ENCODE data around the gene S100B.
A peak's percentile ranks its signal among the peaks of the same experiment; 100 is the strongest.

S100B gene

DNA sequence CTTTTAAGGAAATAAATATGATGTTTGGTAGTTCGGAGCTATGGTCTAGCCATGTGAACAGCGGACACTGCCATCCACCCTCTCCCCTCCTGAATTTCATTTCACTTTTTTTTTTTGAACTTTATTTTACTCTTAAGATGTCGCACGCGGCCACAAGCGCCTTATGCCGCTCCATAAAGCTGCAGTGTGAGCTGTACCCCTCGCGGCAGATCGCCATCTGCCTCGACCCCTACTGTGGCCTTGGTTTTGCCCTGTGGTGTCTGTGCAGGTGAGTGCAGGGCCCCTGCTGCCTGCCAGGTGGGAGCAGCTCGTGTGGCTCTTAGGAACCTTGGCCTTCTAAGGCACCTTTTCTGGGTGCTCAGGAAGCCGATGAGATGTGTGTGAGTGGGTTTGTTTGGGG, 48.1 kb downstream of the S100B start:
- Histone ChIP-seq H3K4me3 (ENCODE audit: insufficient read depth, low read depth, low read length, poor library complexity, severe bottlenecking) (no peak overlapping the region), H3K4me1 (ENCODE audit: control insufficient read depth, insufficient read depth, low read length, poor library complexity, severe bottlenecking) (peaks cover 60% of the 10 kb centered on the region), H3K27ac (ENCODE audit: insufficient read depth, low read length, poor library complexity, severe bottlenecking) (no peak overlapping the region), H3K9me3 (ENCODE audit: control insufficient read depth, low read length) (no peaks in the 10 kb centered on the region), H3K27me3 (replicated peaks; ENCODE audit: control insufficient read depth, insufficient read depth, low read length, poor library complexity, severe bottlenecking) (no peaks in the 10 kb centered on the region), H3K36me3 (ENCODE audit: control insufficient read depth, insufficient read depth, low read length) (peaks cover 14% of the 10 kb centered on the region)
- DNase-seq: no peak

DNA sequence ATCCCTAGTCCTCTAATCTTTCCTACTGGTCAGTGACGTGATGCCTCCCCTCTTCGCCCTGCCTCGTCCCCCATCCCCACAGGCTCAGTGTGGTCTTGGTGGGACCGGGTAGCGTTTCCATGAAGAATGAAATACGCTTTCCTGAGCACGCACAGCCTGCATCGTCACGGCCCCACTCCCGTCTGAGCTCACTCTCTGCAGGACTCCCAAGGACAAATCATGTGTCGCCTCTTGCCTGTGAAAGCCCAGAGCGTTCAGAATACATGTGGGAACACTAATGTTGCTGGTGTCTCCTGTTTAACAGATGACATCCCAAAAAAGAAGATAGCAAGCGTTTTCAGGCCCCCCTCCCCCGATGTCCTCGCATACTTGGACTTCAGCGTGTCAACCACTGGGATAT, 49.2 kb downstream of the S100B start:
- H3K27ac ChIP-seq (ENCODE audit: insufficient read depth, low read length, poor library complexity, severe bottlenecking): no peak overlapping the region
- H3K36me3 ChIP-seq (ENCODE audit: control insufficient read depth, insufficient read depth, low read length): peaks cover 9% of the 10 kb centered on the region
- peaks cover 60% of the 10 kb centered on the region for H3K4me1 ChIP-seq (ENCODE audit: control insufficient read depth, insufficient read depth, low read length, poor library complexity, severe bottlenecking)

DNA sequence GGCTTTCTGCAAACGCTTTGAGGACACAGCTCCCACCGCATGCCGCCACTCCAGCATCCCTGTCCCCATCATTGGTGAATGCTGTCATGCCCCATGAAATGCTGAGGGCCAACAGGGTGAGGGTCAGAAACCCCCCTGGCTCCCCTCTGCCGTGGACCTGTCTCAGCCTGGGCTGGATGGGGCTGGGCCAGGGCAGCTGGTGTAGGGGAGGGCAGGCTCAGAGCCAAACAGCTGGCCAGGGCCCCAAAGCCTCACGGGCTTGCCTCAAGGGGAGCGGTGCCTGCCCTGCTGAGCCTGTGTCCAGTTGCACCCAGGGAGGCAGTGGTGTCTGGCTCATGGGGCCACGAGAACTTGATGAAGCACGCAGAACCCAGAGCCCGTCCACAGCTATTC, 49.7 kb downstream of the S100B start:
- H3K27me3 ChIP-seq (replicated peaks; ENCODE audit: control insufficient read depth, insufficient read depth, low read length, poor library complexity, severe bottlenecking): no peaks in the 10 kb centered on the region
- no peak overlapping the region for H3K27ac ChIP-seq (ENCODE audit: insufficient read depth, low read length, poor library complexity, severe bottlenecking)
- H3K4me3 ChIP-seq (ENCODE audit: insufficient read depth, low read depth, low read length, poor library complexity, severe bottlenecking): no peak overlapping the region
- H3K36me3 ChIP-seq (ENCODE audit: control insufficient read depth, insufficient read depth, low read length): peaks cover 9% of the 10 kb centered on the region
- no peak for DNase-seq
- no peaks in the 10 kb centered on the region for H3K9me3 ChIP-seq (ENCODE audit: control insufficient read depth, low read length)
- peaks cover 60% of the 10 kb centered on the region for H3K4me1 ChIP-seq (ENCODE audit: control insufficient read depth, insufficient read depth, low read length, poor library complexity, severe bottlenecking)

More for the DNA sequence above, 49.2 kb downstream of the S100B start:
- H3K4me3 ChIP-seq (ENCODE audit: insufficient read depth, low read depth, low read length, poor library complexity, severe bottlenecking): no peak overlapping the region
- H3K27me3 ChIP-seq (replicated peaks; ENCODE audit: control insufficient read depth, insufficient read depth, low read length, poor library complexity, severe bottlenecking): no peaks in the 10 kb centered on the region
- H3K9me3 ChIP-seq (ENCODE audit: control insufficient read depth, low read length): no peaks in the 10 kb centered on the region
- no peak for DNase-seq

DNA sequence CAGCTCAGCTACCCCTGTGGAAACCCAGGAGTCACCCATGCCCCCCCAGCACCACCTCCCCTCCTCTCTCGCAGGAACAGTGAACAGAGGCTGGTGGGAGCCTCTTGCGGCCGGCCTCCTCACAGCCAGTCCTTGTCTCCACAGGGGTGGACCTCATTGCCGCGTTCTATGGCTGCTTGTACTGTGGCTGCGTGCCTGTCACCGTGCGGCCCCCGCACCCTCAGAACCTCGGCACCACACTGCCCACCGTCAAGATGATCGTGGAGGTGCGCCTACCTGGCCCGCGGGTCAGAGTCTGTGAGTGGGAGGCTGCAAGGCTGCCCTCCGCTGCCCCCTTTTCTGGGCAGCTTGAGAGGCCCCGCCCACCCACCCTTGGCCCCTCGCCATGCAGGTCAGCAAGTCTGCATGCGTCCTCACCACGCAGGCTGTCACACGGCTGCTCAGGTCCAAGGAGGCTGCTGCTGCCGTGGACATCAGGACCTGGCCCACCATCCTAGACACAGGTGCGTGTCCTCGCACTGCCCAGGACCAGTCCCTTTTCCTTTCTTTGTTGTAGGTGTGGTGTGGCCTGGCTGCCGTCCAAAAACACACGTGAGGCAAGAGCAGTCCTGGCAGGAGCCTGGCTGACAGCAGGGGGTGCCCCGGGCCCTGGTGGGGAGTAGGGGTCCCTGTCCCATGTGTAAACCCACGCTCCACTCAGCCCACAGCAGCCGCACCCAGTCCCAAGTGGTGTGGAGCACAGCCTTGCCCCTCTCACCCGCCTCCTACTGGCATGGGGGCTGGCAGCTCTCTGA, 50.3 kb downstream of the S100B start:
- no peaks in the 10 kb centered on the region for H3K27me3 ChIP-seq (replicated peaks; ENCODE audit: control insufficient read depth, insufficient read depth, low read length, poor library complexity, severe bottlenecking)
- DNase-seq: no peak
- peaks cover 60% of the 10 kb centered on the region for H3K4me1 ChIP-seq (ENCODE audit: control insufficient read depth, insufficient read depth, low read length, poor library complexity, severe bottlenecking)
- H3K9me3 ChIP-seq (ENCODE audit: control insufficient read depth, low read length): no peaks in the 10 kb centered on the region
- peaks cover 9% of the 10 kb centered on the region for H3K36me3 ChIP-seq (ENCODE audit: control insufficient read depth, insufficient read depth, low read length)
- H3K4me3 ChIP-seq (ENCODE audit: insufficient read depth, low read depth, low read length, poor library complexity, severe bottlenecking): no peak overlapping the region
- H3K27ac ChIP-seq (ENCODE audit: insufficient read depth, low read length, poor library complexity, severe bottlenecking): no peak overlapping the region

DNA sequence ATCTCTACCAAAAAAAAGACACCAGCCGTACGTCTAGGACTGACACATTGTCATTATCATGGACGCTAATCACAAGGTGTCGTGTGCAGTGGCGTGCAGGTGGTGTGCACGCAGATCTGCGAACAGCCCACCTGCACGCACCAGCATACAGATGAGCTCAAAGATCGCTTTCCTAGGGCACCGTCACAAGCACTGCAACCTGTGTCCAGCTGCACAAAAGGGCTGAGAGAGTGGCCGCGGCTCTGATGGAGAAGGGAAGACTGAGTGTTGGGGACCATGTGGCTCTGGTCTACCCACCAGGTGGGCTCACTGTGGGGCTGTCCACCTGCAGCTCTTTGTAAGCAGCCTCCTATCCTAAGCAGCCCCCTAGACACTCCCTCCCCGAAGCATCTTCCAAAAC, 50.9 kb downstream of the S100B start:
- no peaks in the 10 kb centered on the region for H3K27me3 ChIP-seq (replicated peaks; ENCODE audit: control insufficient read depth, insufficient read depth, low read length, poor library complexity, severe bottlenecking)
- H3K4me3 ChIP-seq (ENCODE audit: insufficient read depth, low read depth, low read length, poor library complexity, severe bottlenecking): no peak overlapping the region
- DNase-seq: no peak
- no peaks in the 10 kb centered on the region for H3K9me3 ChIP-seq (ENCODE audit: control insufficient read depth, low read length)
- peaks cover 56% of the 10 kb centered on the region for H3K4me1 ChIP-seq (ENCODE audit: control insufficient read depth, insufficient read depth, low read length, poor library complexity, severe bottlenecking)
- no peak overlapping the region for H3K27ac ChIP-seq (ENCODE audit: insufficient read depth, low read length, poor library complexity, severe bottlenecking)
- H3K36me3 ChIP-seq (ENCODE audit: control insufficient read depth, insufficient read depth, low read length): peaks cover 9% of the 10 kb centered on the region

DNA sequence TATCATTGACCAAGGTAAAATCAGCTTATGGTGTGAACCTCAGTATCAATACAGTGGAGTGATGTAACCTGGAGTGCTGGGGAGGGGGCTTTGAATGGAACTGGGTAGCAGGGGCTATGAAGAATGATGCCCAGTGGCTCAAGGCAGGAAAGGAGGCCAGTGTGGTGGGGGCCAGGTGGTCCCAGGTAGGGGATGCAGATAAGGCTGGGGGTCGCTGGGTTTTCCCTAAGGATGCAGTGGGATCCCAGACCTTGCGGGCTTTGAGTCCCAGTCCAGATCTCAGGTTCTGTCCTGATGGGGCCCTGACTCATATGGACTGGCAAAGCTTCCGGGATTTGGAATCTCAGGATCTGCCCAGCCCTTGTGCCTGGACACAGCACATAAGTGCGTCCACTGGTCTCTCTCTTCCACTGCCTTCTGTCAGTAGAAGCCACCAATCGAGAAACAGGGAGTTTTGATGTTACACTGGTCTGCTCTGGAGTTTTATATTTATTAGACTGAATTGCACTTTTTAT, 52.0 kb downstream of the S100B start:
- H3K27ac ChIP-seq (ENCODE audit: insufficient read depth, low read length, poor library complexity, severe bottlenecking): peak overlapping the region; percentile 72
- no peak for DNase-seq
- no peaks in the 10 kb centered on the region for H3K9me3 ChIP-seq (ENCODE audit: control insufficient read depth, low read length)
- H3K4me1 ChIP-seq (ENCODE audit: control insufficient read depth, insufficient read depth, low read length, poor library complexity, severe bottlenecking): peaks cover 45% of the 10 kb centered on the region
- H3K4me3 ChIP-seq (ENCODE audit: insufficient read depth, low read depth, low read length, poor library complexity, severe bottlenecking): no peak overlapping the region
- H3K36me3 ChIP-seq (ENCODE audit: control insufficient read depth, insufficient read depth, low read length): peaks cover 13% of the 10 kb centered on the region
- H3K27me3 ChIP-seq (replicated peaks; ENCODE audit: control insufficient read depth, insufficient read depth, low read length, poor library complexity, severe bottlenecking): no peaks in the 10 kb centered on the region

DNA sequence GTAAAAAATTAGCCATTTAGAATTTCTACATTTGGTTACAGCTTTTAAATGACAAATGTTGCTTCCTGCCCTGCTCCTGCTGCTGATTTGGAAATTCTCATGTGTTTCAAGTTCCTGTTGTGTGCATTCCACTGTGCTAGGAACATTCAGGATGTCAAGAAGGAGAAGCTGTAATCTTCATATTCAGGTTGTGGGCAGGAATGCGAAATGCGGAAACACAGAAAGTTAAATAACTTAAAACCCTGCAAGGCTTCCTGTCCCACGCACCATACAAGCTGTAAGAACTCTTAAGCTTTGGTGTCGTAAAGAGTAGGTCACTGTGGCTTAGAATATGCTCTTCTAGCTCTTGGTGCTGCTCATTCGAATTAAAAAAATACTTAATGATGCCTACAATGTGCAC, 52.6 kb downstream of the S100B start:
- H3K4me3 ChIP-seq (ENCODE audit: insufficient read depth, low read depth, low read length, poor library complexity, severe bottlenecking): no peak overlapping the region
- H3K27ac ChIP-seq (ENCODE audit: insufficient read depth, low read length, poor library complexity, severe bottlenecking): peak overlapping the region; percentile 72
- no peaks in the 10 kb centered on the region for H3K9me3 ChIP-seq (ENCODE audit: control insufficient read depth, low read length)
- H3K4me1 ChIP-seq (ENCODE audit: control insufficient read depth, insufficient read depth, low read length, poor library complexity, severe bottlenecking): peaks cover 44% of the 10 kb centered on the region
- no peak for DNase-seq
- H3K27me3 ChIP-seq (replicated peaks; ENCODE audit: control insufficient read depth, insufficient read depth, low read length, poor library complexity, severe bottlenecking): no peaks in the 10 kb centered on the region
- peaks cover 11% of the 10 kb centered on the region for H3K36me3 ChIP-seq (ENCODE audit: control insufficient read depth, insufficient read depth, low read length)

DNA sequence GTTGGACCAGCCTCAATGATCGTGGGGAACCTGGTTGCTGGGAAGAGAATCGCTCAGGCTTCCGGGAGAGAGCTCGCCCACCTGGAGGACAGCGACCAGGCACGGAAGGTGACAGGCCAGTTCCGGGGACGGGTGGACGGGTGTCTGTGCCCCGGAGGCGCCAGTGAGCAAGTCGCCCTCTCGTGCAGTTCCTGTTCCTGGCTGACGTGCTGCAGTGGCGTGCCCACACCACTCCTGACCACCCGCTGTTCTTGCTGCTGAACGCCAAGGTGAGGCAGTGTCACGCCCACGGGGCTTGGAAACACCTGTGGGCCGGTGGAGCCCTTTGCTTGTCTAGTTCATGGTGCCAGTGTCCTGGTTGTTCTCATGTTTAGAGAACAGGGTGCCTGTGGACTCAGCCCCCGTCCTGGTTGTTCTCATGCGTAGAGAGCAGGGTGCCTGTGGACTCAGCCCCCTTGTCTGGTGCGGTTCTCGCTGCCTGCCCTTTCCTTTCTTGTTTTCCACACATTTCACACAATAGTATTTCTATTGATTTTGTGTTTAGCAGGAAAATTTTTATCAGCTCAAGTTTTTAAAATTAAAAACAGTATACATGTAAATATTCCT, 53.1 kb downstream of the S100B start:
- Histone ChIP-seq H3K27me3 (replicated peaks; ENCODE audit: control insufficient read depth, insufficient read depth, low read length, poor library complexity, severe bottlenecking) (no peaks in the 10 kb centered on the region), H3K4me3 (ENCODE audit: insufficient read depth, low read depth, low read length, poor library complexity, severe bottlenecking) (no peak overlapping the region), H3K9me3 (ENCODE audit: control insufficient read depth, low read length) (no peaks in the 10 kb centered on the region), H3K4me1 (ENCODE audit: control insufficient read depth, insufficient read depth, low read length, poor library complexity, severe bottlenecking) (peaks cover 44% of the 10 kb centered on the region), H3K36me3 (ENCODE audit: control insufficient read depth, insufficient read depth, low read length) (peaks cover 16% of the 10 kb centered on the region), H3K27ac (ENCODE audit: insufficient read depth, low read length, poor library complexity, severe bottlenecking) (peak overlapping the region; percentile 72)
- DNase-seq: peak; percentile 6 to 17 (median 14)

DNA sequence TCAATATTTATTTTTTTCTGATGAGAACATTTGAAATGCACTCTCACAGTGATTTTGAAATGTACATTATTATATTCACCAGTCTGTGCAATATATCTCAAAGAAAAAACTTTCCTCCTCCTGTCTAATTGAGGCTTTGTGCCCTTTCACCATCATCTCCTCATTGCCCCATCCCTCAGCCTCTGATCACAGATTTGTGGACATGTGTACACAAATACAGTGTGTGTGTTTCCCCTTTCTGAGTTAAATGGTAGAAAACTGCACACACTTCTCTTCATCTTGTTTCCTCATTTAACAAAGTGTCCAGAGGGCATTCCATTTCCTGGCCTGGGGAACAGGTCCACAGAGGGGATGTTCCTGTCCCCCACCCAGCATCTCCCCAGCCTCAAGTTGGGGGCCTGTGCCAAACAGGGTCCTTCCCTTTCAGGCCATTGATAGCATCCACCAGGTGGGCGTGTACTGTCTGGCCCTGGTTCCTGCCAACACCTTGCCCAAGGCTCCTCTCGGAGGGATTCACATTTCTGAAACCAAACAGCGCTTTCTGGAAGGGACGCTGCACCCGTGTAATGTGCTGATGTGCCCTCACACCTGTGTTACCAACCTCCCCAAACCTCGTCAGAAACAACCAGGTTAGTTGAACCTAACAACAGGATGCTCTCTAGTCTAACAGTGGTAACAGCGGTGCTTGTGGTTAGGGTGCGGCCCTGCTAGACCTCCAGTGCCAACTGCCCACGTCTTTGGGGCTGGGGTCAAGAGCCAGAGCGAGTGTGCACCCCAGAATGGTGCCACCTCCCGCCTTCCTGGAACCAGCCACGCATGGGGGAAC, 54.6 kb downstream of the S100B start:
- peak; percentile 53 to 65 (median 57) for DNase-seq
- H3K4me3 ChIP-seq (ENCODE audit: insufficient read depth, low read depth, low read length, poor library complexity, severe bottlenecking): peak overlapping the region; percentile 15
- H3K27ac ChIP-seq (ENCODE audit: insufficient read depth, low read length, poor library complexity, severe bottlenecking): peak overlapping the region; percentile 72
- H3K36me3 ChIP-seq (ENCODE audit: control insufficient read depth, insufficient read depth, low read length): peaks cover 23% of the 10 kb centered on the region
- H3K4me1 ChIP-seq (ENCODE audit: control insufficient read depth, insufficient read depth, low read length, poor library complexity, severe bottlenecking): peaks cover 44% of the 10 kb centered on the region
- H3K27me3 ChIP-seq (replicated peaks; ENCODE audit: control insufficient read depth, insufficient read depth, low read length, poor library complexity, severe bottlenecking): no peaks in the 10 kb centered on the region
- H3K9me3 ChIP-seq (ENCODE audit: control insufficient read depth, low read length): no peaks in the 10 kb centered on the region
